Stimulated activated CD8-positive, alpha-beta memory T cell treated with anti-CD3 and anti-CD28 coated beads, Interleukin-15, amount 100 ng/mL, for 24 hours (primary cell): ENCODE results near the gene CACNG6.
"Not testable (repeated sequence)": the region's sequence is repeated elsewhere in the genome, so short reads cannot be mapped to it uniquely, and the experiment has no call there.

Source experiments
- DNase-seq: peaks from one replicate; pipeline ENCODE4 v3.0.0-alpha.2; 2020; ENCODE audit warnings: low read depth

Gene CACNG6

GRCh38 chr19:53991224-53992113, at the start of gene CACNG6:
TSS of gene CACNG6 (plus strand) at chr19:53991637. CDS start at chr19:53992878, 1,241 bp downstream.
- no peak for DNase-seq

GRCh38 chr19:53942001-53942786, 49.2 kb upstream of the CACNG6 start:
- DNase-seq: no peak

GRCh38 chr19:53944416-53944815, 47.0 kb upstream of the CACNG6 start:
- no peak for DNase-seq

GRCh38 chr19:53944933-53945332, 46.5 kb upstream of the CACNG6 start:
- DNase-seq: no peak

GRCh38 chr19:53945441-53945840, 46.0 kb upstream of the CACNG6 start:
- DNase-seq: no peak

- no peak for DNase-seq
These were observed 45.4 kb upstream of the CACNG6 start for GRCh38 chr19:53945998-53946397.

GRCh38 chr19:53947624-53948023, 43.8 kb upstream of the CACNG6 start:
- DNase-seq: no peak

GRCh38 chr19:53948611-53949010, 42.8 kb upstream of the CACNG6 start:
- not testable (repeated sequence) for DNase-seq

GRCh38 chr19:53951436-53951835, 40.0 kb upstream of the CACNG6 start:
- no peak for DNase-seq

GRCh38 chr19:53951947-53952346, 39.5 kb upstream of the CACNG6 start:
- DNase-seq: no peak

GRCh38 chr19:53953383-53953782, 38.1 kb upstream of the CACNG6 start:
- DNase-seq: no peak

GRCh38 chr19:53957448-53958167, 33.8 kb upstream of the CACNG6 start:
- DNase-seq: no peak

- no peak for DNase-seq
These were observed 33.3 kb upstream of the CACNG6 start for GRCh38 chr19:53958168-53958571.

- DNase-seq: no peak
These were observed 32.3 kb upstream of the CACNG6 start for GRCh38 chr19:53958823-53959757.

GRCh38 chr19:53960187-53960586, 31.2 kb upstream of the CACNG6 start:
- DNase-seq: no peak

- DNase-seq: no peak
These were observed 30.6 kb upstream of the CACNG6 start for GRCh38 chr19:53960886-53961285.

GRCh38 chr19:53961523-53962356, 29.7 kb upstream of the CACNG6 start:
- DNase-seq: no peak

GRCh38 chr19:53962887-53963431, 28.5 kb upstream of the CACNG6 start, which contains the start of gene CACNG8:
TSS of gene CACNG8 (plus strand) at chr19:53962937.
- no peak for DNase-seq

- DNase-seq: no peak
These were observed 26.3 kb upstream of the CACNG6 start for GRCh38 chr19:53965091-53965490.

GRCh38 chr19:53966931-53967330, 24.5 kb upstream of the CACNG6 start:
- no peak for DNase-seq
